ENCODE measurements around the gene TTBK1. TPM values are rescaled to one million over a fixed set of nuclear protein-coding genes. Genes with fewer than 3 reads are reported as not detected.

Gene TTBK1
- total RNA-seq, 2 experiments from 2014 or later = 0.02 TPM; not detected in 1

DNA sequence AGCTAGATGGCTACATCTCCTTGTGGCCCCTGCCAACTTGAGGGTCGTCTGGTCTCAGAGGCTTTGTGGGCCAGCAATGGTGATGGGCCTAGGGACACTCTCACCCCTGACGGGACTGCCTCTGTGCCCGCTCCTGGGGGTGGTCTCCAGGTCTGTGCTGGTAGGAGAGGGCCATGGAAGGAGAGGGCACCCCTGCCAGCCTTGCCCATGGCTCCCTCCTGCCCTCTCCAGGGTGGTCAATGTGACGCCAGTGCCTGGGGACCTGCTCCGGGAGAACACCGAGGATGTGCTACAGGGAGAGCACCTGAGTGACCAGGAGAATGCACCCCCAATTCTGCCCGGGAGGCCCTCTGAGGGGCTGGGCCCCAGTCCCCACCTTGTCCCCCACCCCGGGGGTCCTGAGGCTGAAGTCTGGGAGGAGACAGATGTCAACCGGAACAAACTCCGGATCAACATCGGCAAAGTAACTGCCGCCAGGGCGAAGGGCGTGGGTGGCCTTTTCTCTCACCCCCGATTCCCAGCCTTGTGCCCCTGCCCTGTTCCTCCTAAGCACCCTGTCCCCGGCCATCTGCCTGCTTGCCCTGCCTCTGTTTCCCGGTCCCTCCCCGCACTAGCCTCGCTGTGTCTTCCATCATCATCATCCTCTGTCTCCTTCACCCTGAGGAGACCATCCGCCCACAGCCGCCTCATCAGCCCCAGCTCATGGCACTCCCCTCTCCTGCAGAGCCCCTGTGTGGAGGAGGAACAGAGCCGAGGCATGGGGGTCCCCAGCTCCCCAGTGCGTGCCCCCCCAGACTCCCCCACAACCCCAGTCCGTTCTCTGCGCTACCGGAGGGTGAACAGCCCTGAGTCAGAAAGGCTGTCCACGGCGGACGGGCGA lies 15.8 kb downstream of the TTBK1 start:
- intact Hi-C loops (cut with micrococcal nuclease) = no loop called here
- no peak overlapping the region for H3K27ac Mint-ChIP-seq
- CTCF ChIA-PET = interaction anchor here (0.9 kb wide), 1 partner anchor 236 kb away, joined by 4 read pairs; no protein-coding TSS in a partner anchor
- peaks cover 2% of the 10 kb centered on the region for H3K27me3 Mint-ChIP-seq (ENCODE audit: low read depth)
- DNase-seq = no peak
- H3K9me3 Mint-ChIP-seq = no peaks in the 10 kb centered on the region
- peaks cover 4% of the 10 kb centered on the region for H3K4me1 Mint-ChIP-seq (ENCODE audit: low read depth)
- H3K36me3 Mint-ChIP-seq (ENCODE audit: low read depth) = no peaks in the 10 kb centered on the region
- no peak overlapping the region for H3K4me3 Mint-ChIP-seq

DNA sequence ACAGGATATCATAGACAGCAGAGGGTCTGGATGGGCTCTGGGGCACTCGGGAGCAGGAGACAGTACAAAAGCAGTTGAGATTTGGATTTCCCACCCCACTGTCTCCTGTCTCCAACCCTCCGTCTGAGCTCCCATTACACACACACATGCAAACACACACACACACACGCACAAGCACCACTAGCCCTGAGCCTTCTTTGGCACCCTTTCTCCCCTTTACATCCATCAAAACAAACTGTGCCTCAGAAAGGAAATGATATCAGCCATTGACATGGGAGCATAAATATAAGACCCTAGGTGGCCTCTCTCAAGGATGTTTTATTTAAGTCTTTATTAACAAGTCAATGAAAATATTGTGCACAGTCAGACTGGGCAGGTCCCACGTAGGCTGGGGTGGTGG lies 17.5 kb downstream of the TTBK1 start:
- DNase-seq = no peak
- Mint-ChIP-seq H3K36me3 (ENCODE audit: low read depth) (no peaks in the 10 kb centered on the region), H3K27me3 (ENCODE audit: low read depth) (peaks cover under 1% of the 10 kb centered on the region), H3K27ac (no peak overlapping the region), H3K4me3 (no peak overlapping the region), H3K9me3 (no peaks in the 10 kb centered on the region), H3K4me1 (ENCODE audit: low read depth) (no peaks in the 10 kb centered on the region)
- CTCF ChIA-PET = interaction anchor here (0.6 kb wide), 1 partner anchor 243 kb away, joined by 4 read pairs; no protein-coding TSS in a partner anchor
- intact Hi-C loops (cut with micrococcal nuclease) = no loop called here

DNA sequence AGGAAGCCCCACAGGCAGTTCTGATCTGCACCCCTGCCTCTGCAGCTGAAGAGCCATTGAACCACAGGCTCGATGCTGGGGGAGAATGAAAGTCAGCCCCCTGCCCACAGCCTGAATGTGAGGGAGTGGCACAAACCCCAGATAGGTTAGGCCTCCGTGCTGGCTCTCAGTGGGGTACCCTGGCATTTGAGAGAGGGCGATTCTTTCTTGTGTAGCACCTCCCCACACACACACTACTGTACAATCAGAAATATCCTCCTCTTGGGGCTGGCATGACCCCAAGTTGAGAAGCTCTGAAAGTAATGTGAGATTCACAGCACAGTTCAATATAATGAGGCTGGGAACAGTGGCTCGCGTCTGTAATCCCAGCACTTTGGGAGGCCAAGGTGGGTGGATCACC lies 17.9 kb downstream of the TTBK1 start:
- Mint-ChIP-seq H3K9me3 (no peaks in the 10 kb centered on the region), H3K27me3 (ENCODE audit: low read depth) (no peaks in the 10 kb centered on the region), H3K27ac (no peak overlapping the region), H3K4me3 (no peak overlapping the region), H3K36me3 (ENCODE audit: low read depth) (no peaks in the 10 kb centered on the region), H3K4me1 (ENCODE audit: low read depth) (no peaks in the 10 kb centered on the region)
- CTCF ChIA-PET = interaction anchor here (1.1 to 1.8 kb wide), 2 partner anchors 95 to 246 kb away, joined by 3 to 13 read pairs; no protein-coding TSS in a partner anchor
- intact Hi-C loops (cut with micrococcal nuclease) = no loop called here
- DNase-seq = no peak

DNA sequence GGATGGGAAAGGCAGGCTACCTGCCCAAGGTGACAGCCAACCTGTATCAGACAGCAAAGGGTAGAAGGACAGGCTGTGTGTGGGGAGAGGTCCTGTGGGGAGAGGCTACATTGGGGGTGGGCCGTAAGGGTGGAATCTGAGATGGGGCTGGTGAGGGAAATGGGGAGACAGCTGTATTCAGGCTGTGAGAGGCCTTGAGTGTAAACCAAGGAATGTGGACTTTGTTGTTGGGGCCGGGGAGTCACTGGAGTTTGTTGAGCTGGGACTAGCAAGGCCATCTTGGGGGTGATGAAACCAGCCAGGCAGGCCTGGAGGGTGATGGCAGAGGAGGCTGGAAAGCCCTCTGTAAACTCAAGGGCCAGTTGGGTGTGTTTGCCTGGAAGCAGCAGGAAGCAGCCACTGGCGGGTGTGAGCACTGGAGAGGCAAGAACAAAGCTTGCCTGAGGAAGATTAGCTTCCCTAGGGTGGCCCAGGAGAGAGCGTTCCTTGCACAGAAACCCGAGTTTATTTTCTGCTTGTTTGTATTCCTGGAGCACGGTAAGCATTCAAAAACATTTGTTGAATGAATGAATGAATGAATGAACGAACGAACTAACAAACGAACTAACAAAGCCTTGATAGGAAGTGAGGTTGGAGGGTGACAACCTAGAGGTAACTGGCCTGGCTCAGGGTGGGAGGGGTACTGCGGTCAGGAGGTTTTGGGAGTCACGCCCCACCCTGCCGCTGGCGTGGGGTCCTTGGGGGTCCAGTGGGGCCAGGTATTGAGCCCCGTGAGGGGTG lies 18.9 kb downstream of the TTBK1 start:
- intact Hi-C loops (cut with micrococcal nuclease) = no loop called here
- H3K9me3 Mint-ChIP-seq = no peaks in the 10 kb centered on the region
- H3K4me1 Mint-ChIP-seq (ENCODE audit: low read depth) = no peaks in the 10 kb centered on the region
- H3K36me3 Mint-ChIP-seq (ENCODE audit: low read depth) = no peaks in the 10 kb centered on the region
- no peak overlapping the region for H3K4me3 Mint-ChIP-seq
- H3K27me3 Mint-ChIP-seq (ENCODE audit: low read depth) = no peaks in the 10 kb centered on the region
- CTCF ChIA-PET = interaction anchor here (0.7 to 1.8 kb wide), 6 partner anchors 10 to 245 kb away, joined by 3 to 13 read pairs (median 5); no protein-coding TSS in a partner anchor
- no peak overlapping the region for H3K27ac Mint-ChIP-seq
- no peak for DNase-seq

DNA sequence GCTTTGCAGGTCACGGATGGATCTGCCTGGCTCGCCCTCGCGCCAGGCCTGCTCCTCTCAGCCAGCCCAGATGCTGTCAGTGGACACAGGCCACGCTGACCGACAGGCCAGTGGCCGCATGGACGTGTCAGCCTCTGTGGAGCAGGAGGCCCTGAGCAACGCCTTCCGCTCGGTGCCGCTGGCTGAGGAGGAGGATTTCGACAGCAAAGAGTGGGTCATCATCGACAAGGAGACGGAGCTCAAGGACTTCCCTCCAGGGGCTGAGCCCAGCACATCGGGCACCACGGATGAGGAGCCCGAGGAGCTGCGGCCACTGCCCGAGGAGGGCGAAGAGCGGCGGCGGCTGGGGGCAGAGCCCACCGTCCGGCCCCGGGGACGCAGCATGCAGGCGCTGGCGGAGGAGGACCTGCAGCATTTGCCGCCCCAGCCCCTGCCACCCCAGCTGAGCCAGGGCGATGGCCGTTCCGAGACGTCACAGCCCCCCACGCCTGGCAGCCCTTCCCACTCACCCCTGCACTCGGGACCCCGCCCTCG lies 19.6 kb downstream of the TTBK1 start:
- intact Hi-C loops (cut with micrococcal nuclease) = loop anchor here (1.0 kb wide), 3 partner anchors 71 to 243 kb away; no protein-coding TSS in a partner anchor
- CTCF ChIA-PET = interaction anchor here (0.8 to 1.8 kb wide), 3 partner anchors 135 to 244 kb away, joined by 3 to 13 read pairs (median 7); no protein-coding TSS in a partner anchor
- DNase-seq = no peak
- H3K4me1 Mint-ChIP-seq (ENCODE audit: low read depth) = no peaks in the 10 kb centered on the region
- H3K36me3 Mint-ChIP-seq (ENCODE audit: low read depth) = no peaks in the 10 kb centered on the region
- no peaks in the 10 kb centered on the region for H3K27me3 Mint-ChIP-seq (ENCODE audit: low read depth)
- H3K9me3 Mint-ChIP-seq = no peaks in the 10 kb centered on the region
- no peak overlapping the region for H3K27ac Mint-ChIP-seq
- no peak overlapping the region for H3K4me3 Mint-ChIP-seq

DNA sequence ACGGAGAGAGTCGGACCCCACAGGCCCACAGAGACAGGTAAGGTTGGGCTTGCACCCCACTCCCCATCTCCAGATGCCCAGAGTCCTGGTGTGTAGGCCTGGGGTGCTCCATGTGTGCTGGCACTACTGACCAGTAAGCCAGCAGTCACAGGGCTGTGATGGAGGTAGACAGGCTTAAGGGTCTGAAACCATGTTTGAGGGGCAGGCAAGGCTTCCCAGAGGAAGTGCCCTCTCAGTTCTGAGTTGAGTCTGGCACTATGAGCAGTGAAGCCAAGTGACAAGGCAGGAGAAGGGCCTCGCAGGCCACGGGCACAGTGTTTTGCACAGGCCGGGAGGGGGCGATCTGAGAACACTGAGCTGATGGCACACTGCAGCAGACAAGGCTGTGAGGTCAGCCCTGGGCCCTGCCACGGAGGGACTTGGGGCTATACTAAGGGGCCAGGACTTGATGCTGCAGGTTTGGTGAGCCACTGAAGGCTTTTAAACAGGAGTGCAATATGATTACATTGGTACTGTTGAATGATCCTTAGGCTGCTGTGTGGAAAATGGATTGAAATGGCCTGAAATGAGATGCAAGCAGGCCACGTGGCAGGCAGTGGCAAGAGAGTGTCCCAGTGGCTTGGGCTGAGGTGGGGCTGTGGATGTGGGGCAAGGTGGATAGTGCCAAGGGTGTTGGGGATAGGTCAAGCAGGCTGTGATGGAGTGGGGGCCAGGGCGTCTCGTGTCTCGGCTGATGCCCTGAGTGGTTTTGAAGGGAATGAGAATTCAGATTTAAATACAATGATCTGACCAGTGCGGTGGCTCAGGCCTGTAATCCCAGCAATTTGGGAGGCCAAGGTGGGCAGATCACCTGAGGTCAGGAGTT lies 20.3 kb downstream of the TTBK1 start:
- no peak overlapping the region for H3K27ac Mint-ChIP-seq
- no peak overlapping the region for H3K4me3 Mint-ChIP-seq
- CTCF ChIA-PET = interaction anchor here (0.6 to 3.5 kb wide), 7 partner anchors 135 to 325 kb away, joined by 3 to 22 read pairs (median 4); no protein-coding TSS in a partner anchor
- no peaks in the 10 kb centered on the region for H3K36me3 Mint-ChIP-seq (ENCODE audit: low read depth)
- H3K27me3 Mint-ChIP-seq (ENCODE audit: low read depth) = no peaks in the 10 kb centered on the region
- peak; percentile 88 for DNase-seq
- no peaks in the 10 kb centered on the region for H3K4me1 Mint-ChIP-seq (ENCODE audit: low read depth)
- intact Hi-C loops (cut with micrococcal nuclease) = loop anchor here (1.0 kb wide), 3 partner anchors 71 to 243 kb away; no protein-coding TSS in a partner anchor
- no peaks in the 10 kb centered on the region for H3K9me3 Mint-ChIP-seq

DNA sequence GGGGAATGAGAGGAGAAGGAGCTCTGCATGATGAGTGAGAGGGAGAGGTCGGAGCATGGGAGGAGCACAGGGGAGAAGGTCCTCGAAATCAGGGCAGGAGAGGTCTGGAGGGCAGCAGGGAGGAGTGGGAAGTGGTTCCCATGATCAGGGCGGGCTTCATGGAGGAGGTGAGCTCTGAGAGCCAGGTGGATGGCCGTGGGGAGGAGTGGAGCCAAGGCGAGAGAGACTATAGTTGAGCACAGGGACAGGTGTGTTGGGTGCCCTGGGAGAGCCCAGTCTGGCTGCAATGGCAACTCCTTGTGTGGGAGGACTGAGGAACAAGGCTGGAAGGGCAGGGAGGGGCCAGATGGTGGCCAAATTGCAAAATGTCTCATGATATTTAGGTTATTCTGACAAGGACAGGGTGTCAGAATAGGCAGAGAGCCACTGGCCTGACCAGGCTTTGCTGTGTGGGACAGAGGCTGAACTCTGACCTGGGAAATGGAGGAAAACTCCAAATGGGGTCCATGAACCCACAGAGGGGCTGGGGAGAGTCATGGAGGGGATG lies 21.4 kb downstream of the TTBK1 start:
- Mint-ChIP-seq H3K9me3 (no peaks in the 10 kb centered on the region), H3K27ac (no peak overlapping the region), H3K36me3 (ENCODE audit: low read depth) (no peaks in the 10 kb centered on the region), H3K27me3 (ENCODE audit: low read depth) (no peaks in the 10 kb centered on the region), H3K4me3 (no peak overlapping the region), H3K4me1 (ENCODE audit: low read depth) (peaks cover 4% of the 10 kb centered on the region)
- intact Hi-C loops (cut with micrococcal nuclease) = no loop called here
- no peak for DNase-seq
- CTCF ChIA-PET = interaction anchor here (1.2 to 3.5 kb wide), 3 partner anchors 133 to 241 kb away, joined by 3 to 22 read pairs (median 12); no protein-coding TSS in a partner anchor

DNA sequence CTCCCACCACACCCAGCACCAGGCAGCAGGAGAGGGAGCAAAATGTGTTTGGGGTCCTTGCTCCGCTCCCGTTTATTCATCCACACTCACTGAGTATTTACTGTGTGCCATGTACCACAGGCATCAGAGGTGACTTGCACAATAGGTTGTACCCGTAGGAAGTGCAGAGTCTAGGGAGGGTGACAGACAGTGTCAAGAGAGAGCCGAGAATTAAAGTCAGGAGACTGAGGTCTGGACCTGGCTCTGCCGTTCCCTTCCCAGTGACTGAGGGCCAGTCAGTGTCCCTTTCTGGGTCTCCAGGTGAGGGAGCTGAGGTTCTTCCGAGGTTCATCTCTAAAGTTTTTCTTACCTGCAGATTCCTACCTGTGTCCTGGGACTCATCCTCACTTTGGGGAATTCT lies 22.3 kb downstream of the TTBK1 start:
- no peaks in the 10 kb centered on the region for H3K36me3 Mint-ChIP-seq (ENCODE audit: low read depth)
- H3K27me3 Mint-ChIP-seq (ENCODE audit: low read depth) = no peaks in the 10 kb centered on the region
- no peak overlapping the region for H3K27ac Mint-ChIP-seq
- no peak overlapping the region for H3K4me3 Mint-ChIP-seq
- no peaks in the 10 kb centered on the region for H3K9me3 Mint-ChIP-seq
- CTCF ChIA-PET = interaction anchor here (3.5 kb wide), 1 partner anchor 241 kb away, joined by 22 read pairs; no protein-coding TSS in a partner anchor
- DNase-seq = no peak
- intact Hi-C loops (cut with micrococcal nuclease) = no loop called here
- peaks cover 4% of the 10 kb centered on the region for H3K4me1 Mint-ChIP-seq (ENCODE audit: low read depth)

DNA sequence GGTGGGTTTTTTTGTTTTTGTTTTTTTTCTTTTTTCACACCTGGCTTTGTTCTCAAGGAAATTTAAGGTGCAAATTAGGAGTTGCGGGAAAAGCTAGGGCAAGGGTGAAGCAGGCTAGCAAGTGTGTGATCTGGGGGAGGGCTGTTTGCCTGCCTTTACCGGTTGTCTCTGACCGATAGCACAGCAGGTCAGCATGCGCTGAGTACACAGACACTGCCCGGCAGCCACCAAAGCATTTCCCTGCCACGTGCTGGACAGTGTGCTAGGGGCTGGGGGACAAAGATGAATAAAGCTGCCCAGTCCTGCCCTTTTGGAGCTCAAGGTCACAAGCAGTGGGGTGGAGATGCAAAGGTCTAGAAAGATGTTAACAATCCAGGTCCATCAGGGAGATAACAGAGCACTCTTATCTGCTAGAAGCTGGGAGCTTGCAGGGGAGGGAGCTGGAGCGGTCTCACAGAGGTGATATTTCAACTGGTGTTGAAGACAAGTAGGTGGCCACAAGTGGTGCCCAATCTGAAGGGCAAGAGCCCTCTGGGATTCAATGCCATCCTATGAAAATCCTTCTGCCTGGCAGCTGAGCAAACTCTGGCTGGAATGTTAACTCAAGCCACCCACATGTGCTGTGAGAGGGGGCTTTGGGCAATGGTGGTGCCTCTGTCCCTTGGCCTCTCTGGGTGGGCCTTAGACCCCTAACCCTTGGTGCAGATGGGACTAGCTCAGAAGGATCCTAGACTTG lies 24.5 kb downstream of the TTBK1 start:
- intact Hi-C loops (cut with micrococcal nuclease) = no loop called here
- Mint-ChIP-seq H3K9me3 (no peaks in the 10 kb centered on the region), H3K27ac (no peak overlapping the region), H3K4me3 (no peak overlapping the region), H3K27me3 (ENCODE audit: low read depth) (no peaks in the 10 kb centered on the region), H3K4me1 (ENCODE audit: low read depth) (peaks cover 4% of the 10 kb centered on the region), H3K36me3 (ENCODE audit: low read depth) (no peaks in the 10 kb centered on the region)
- DNase-seq = no peak
- CTCF ChIA-PET = interaction anchor here (1.1 kb wide), 1 partner anchor 41 kb away, joined by 3 read pairs; the partner anchor contains the start of gene CRIP3

DNA sequence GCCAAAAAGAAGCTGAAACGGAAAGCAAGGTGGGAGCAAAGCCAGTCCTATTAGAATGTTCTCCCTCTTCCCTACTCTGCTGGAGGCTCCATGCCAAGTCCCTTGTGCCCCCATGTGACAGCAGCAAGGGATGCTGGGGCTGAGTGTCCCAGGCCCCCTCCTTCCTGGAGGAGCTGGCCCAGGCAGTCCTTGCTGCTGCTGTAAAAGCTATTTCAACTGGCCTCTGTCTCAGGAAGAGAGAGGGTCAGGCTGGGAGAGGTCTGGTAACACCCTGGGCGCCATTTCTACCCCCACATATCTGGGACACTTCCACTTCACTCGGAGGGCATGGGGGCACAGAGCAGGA lies 25.0 kb downstream of the TTBK1 start:
- H3K27ac Mint-ChIP-seq = no peak overlapping the region
- no peak for DNase-seq
- intact Hi-C loops (cut with micrococcal nuclease) = no loop called here
- no peaks in the 10 kb centered on the region for H3K36me3 Mint-ChIP-seq (ENCODE audit: low read depth)
- CTCF ChIA-PET = interaction anchor here (0.7 to 1.6 kb wide), 3 partner anchors 21 to 128 kb away, joined by 3 to 5 read pairs (median 3); partner anchors contain the start of gene CRIP3
- peaks cover 4% of the 10 kb centered on the region for H3K4me1 Mint-ChIP-seq (ENCODE audit: low read depth)
- no peak overlapping the region for H3K4me3 Mint-ChIP-seq
- H3K27me3 Mint-ChIP-seq (ENCODE audit: low read depth) = no peaks in the 10 kb centered on the region
- H3K9me3 Mint-ChIP-seq = no peaks in the 10 kb centered on the region
